Transverse colon (tissue), 4 donors: Measurements from ENCODE around the gene PRCD. TPM values are rescaled to one million over a fixed set of nuclear protein-coding genes. Genes with fewer than 3 reads are reported as not detected.

ENCODE experiments used
- small RNA-seq, 4 donors: library from RNA; depleted of rRNA; stranded (forward); fragments of <200 nt; gene quantifications; one replicate each; pipeline ENCODE3, GENCODE V24; 2016
- total RNA-seq, 4 donors: library from RNA; depleted of rRNA; stranded (reverse); fragments of >200 nt; gene quantifications; one replicate each; pipeline ENCODE4 v1.1.0, GENCODE V29; 2016

PRCD gene
- total RNA-seq, 4 donors from 2014 or later = 0.64 to 6.8 TPM; not detected in 2

Small RNA genes lying within 50 kb of the gene (small RNA-seq; reads per million reads assigned to genes)
- gene SNORD1A (0 reads per million in 4 donors), gene SNORD1B (624 to 1,354 (median 841) reads per million in 4 donors)

Other genes starting within 250 kb of the PRCD start
- 1 to 10 TPM; 1.6 to 2.6 (median 2.0) TPM for gene QRICH2, start 231.8 kb upstream of the PRCD start, total RNA-seq
- gene PRPSAP1, start 186.1 kb upstream of the PRCD start, total RNA-seq = 100 to 1,000 TPM in 2 of 4 donors, 10 to 100 TPM in 2; 50.1 to 147 (median 96.7) TPM
- 10 to 100 TPM in 1 of 4 donors, 1 to 10 TPM in 2, not detected in 1; 4.2 to 16.1 (median 6.8) TPM for gene SPHK1, start 155.4 kb upstream of the PRCD start, total RNA-seq
- 10 to 100 TPM in 3 of 4 donors, 1 to 10 TPM in 1; 9.8 to 28.8 (median 15.9) TPM for gene UBE2O, start 86.9 kb upstream of the PRCD start, total RNA-seq
- not detected for gene AANAT, start 72.4 kb upstream of the PRCD start, total RNA-seq
- gene RHBDF2, start 38.6 kb upstream of the PRCD start, total RNA-seq = 10 to 100 TPM; 11.3 to 47.4 (median 23.2) TPM
- 10 to 100 TPM in 2 of 4 donors, 1 to 10 TPM in 2; 7.5 to 20.1 (median 11.3) TPM for gene CYGB, start 2.3 kb upstream of the PRCD start, total RNA-seq
- gene ST6GALNAC2, start 45.8 kb downstream of the PRCD start, total RNA-seq = 1 to 10 TPM in 3 of 4 donors, not detected in 1; 1.4 to 4.4 (median 1.6) TPM
- gene ST6GALNAC1, start 103.7 kb downstream of the PRCD start, total RNA-seq = 100 to 1,000 TPM; 121 to 281 (median 182) TPM
- 100 to 1,000 TPM in 1 of 4 donors, 10 to 100 TPM in 3; 31.0 to 633 (median 52.5) TPM for gene MXRA7, start 170.9 kb downstream of the PRCD start, total RNA-seq
- 10 to 100 TPM; 25.4 to 58.4 (median 26.9) TPM for gene JMJD6, start 186.6 kb downstream of the PRCD start, total RNA-seq
- gene METTL23, start 186.8 kb downstream of the PRCD start, total RNA-seq = 10 to 100 TPM in 3 of 4 donors, not detected in 1; 11.2 to 34.1 (median 24.7) TPM
- gene SRSF2, start 197.3 kb downstream of the PRCD start, total RNA-seq = 1,000 to 10,000 TPM in 1 of 4 donors, 100 to 1,000 TPM in 3; 193 to 1,196 (median 348) TPM
- 10 to 100 TPM in 3 of 4 donors, 1 to 10 TPM in 1; 7.6 to 41.3 (median 25.7) TPM for gene MFSD11, start 198.1 kb downstream of the PRCD start, total RNA-seq